Measurements from ENCODE around the gene EGLN2.

GRCh38 chr19:40800997-40801377, 2.0 kb downstream of the EGLN2 start:
- TF ChIP-seq, protein P1, sequence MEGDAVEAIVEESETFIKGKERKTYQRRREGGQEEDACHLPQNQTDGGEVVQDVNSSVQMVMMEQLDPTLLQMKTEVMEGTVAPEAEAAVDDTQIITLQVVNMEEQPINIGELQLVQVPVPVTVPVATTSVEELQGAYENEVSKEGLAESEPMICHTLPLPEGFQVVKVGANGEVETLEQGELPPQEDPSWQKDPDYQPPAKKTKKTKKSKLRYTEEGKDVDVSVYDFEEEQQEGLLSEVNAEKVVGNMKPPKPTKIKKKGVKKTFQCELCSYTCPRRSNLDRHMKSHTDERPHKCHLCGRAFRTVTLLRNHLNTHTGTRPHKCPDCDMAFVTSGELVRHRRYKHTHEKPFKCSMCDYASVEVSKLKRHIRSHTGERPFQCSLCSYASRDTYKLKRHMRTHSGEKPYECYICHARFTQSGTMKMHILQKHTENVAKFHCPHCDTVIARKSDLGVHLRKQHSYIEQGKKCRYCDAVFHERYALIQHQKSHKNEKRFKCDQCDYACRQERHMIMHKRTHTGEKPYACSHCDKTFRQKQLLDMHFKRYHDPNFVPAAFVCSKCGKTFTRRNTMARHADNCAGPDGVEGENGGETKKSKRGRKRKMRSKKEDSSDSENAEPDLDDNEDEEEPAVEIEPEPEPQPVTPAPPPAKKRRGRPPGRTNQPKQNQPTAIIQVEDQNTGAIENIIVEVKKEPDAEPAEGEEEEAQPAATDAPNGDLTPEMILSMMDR (optimal IDR thresholded peaks at IDR 0.05 in 1 of 3, IDR thresholded peaks at IDR 0.05 in 1 of 3, conservative IDR thresholded peaks at IDR 0.05 in 1 of 3; ENCODE audit: extremely low read depth in 1 of 3, insufficient read depth in 2 of 3, low read length in 3 of 3), result no peak
- no peak for TF ChIP-seq EZH2 (IDR thresholded peaks at IDR 0.05; ENCODE audit: low read length)

Data from keratinocyte (primary cell).